GM15510 (cell line): ENCODE results near the gene RAB11FIP4.

Source experiments
- POLR2A ChIP-seq: IDR thresholded peaks from 3 replicates; pipeline ENCODE4 v1.6.1; 2011; ENCODE audit warnings: borderline replicate concordance; ENCODE audit not compliant: insufficient read length; ENCODE audit errors: extremely low read depth

RAB11FIP4 gene

GRCh38 chr17:31570231-31570630, 178.8 kb downstream of the RAB11FIP4 start:
- no peak for TF ChIP-seq POLR2A

GRCh38 chr17:31570951-31571892, 179.7 kb downstream of the RAB11FIP4 start:
- no peak for TF ChIP-seq POLR2A

GRCh38 chr17:31572341-31572740, 180.9 kb downstream of the RAB11FIP4 start:
- no peak for TF ChIP-seq POLR2A

GRCh38 chr17:31573047-31573446, 181.6 kb downstream of the RAB11FIP4 start:
- TF ChIP-seq POLR2A, result no peak

- no peak for TF ChIP-seq POLR2A
Observed at GRCh38 chr17:31573861-31574260, 182.4 kb downstream of the RAB11FIP4 start.

GRCh38 chr17:31574458-31574857, 183.0 kb downstream of the RAB11FIP4 start:
- no peak for TF ChIP-seq POLR2A

GRCh38 chr17:31575043-31575442, 183.6 kb downstream of the RAB11FIP4 start:
- no peak for TF ChIP-seq POLR2A

- TF ChIP-seq POLR2A, result no peak
Observed at GRCh38 chr17:31579265-31579664, 187.8 kb downstream of the RAB11FIP4 start.

GRCh38 chr17:31580316-31580705, 188.8 kb downstream of the RAB11FIP4 start:
- no peak for TF ChIP-seq POLR2A

GRCh38 chr17:31580706-31581490, 189.4 kb downstream of the RAB11FIP4 start:
- no peak for TF ChIP-seq POLR2A

- no peak for TF ChIP-seq POLR2A
Observed at GRCh38 chr17:31581491-31581890, 190.0 kb downstream of the RAB11FIP4 start.

GRCh38 chr17:31582151-31582907, 190.9 kb downstream of the RAB11FIP4 start:
- peak; percentile 18 for TF ChIP-seq POLR2A

- TF ChIP-seq POLR2A, result no peak
Observed at GRCh38 chr17:31583772-31584356, 192.4 kb downstream of the RAB11FIP4 start.
